Fibroblast of lung (primary cell): ENCODE results near the gene SH3GL2. TPM values are rescaled to one million over a fixed set of nuclear protein-coding genes. Genes with fewer than 3 reads are reported as not detected.

Experiments
- DNase-seq, 2 donors: peaks; one replicate each; pipeline versions ENCODE4 v3.0.0 to v3.0.0-alpha.2; 2010; ENCODE audit warnings: low read depth in 2 of 2
- H2AFZ ChIP-seq: 2 replicates; pipeline ENCODE4 v1.5.1; 2012; ENCODE audit warnings: low read length, control low read depth, inconsistent platforms
- H3K27ac ChIP-seq: 2 replicates; pipeline ENCODE4 v1.5.1; 2011; ENCODE audit warnings: low read length, control low read depth; ENCODE audit not compliant: insufficient read depth
- H3K27me3 ChIP-seq: 2 replicates; pipeline ENCODE4 v1.5.1; 2011; ENCODE audit warnings: mild to moderate bottlenecking, low read length; ENCODE audit not compliant: control insufficient read depth, insufficient read depth
- H3K36me3 ChIP-seq: 2 replicates; pipeline ENCODE4 v1.5.1; 2011; ENCODE audit warnings: low read length; ENCODE audit not compliant: control insufficient read depth, insufficient read depth
- H3K4me1 ChIP-seq: 2 replicates; pipeline ENCODE4 v1.5.1; 2011; ENCODE audit warnings: low read length; ENCODE audit not compliant: control insufficient read depth, insufficient read depth; ENCODE audit errors: extremely low read depth
- H3K4me2 ChIP-seq: 2 replicates; pipeline ENCODE4 v1.5.1; 2011; ENCODE audit warnings: low read length, control low read depth; ENCODE audit not compliant: insufficient read depth; ENCODE audit errors: extremely low read depth
- H3K4me3 ChIP-seq, 4 experiments: fragments of 200-600 bp in 1 of 4; sonication (generic) in 1 of 4; replicated peaks in 1 of 4; 2 replicates each; pipeline ENCODE4 v1.5.1; 2011 to 2016; ENCODE audit warnings: low read length in 4 of 4, low read depth in 3 of 4, mild to moderate bottlenecking in 3 of 4, control low read depth in 2 of 4, inconsistent platforms in 1 of 4, mixed read lengths in 1 of 4; ENCODE audit not compliant: insufficient read depth in 1 of 4; ENCODE audit errors: control extremely low read depth in 1 of 4
- H3K79me2 ChIP-seq: 2 replicates; pipeline ENCODE4 v1.5.1; 2012; ENCODE audit warnings: mild to moderate bottlenecking, low read length, inconsistent platforms; ENCODE audit not compliant: control insufficient read depth, insufficient read depth
- H3K9ac ChIP-seq: 2 replicates; pipeline ENCODE4 v1.5.1; 2011; ENCODE audit warnings: mild to moderate bottlenecking, low read length, control low read depth; ENCODE audit not compliant: insufficient read depth
- H3K9me3 ChIP-seq: 2 replicates; pipeline ENCODE4 v1.5.1; 2012; ENCODE audit warnings: low read depth, low read length; ENCODE audit not compliant: control insufficient read depth, insufficient read depth
- H4K20me1 ChIP-seq: 2 replicates; pipeline ENCODE4 v1.5.1; 2011; ENCODE audit warnings: low read length; ENCODE audit not compliant: control insufficient read depth, insufficient read depth; ENCODE audit errors: extremely low read depth
- CTCF ChIP-seq, 2 donors: IDR thresholded peaks in 1 of 2; conservative IDR thresholded peaks in 1 of 2; 1 replicate in 1 of 2; 2 replicates in 1 of 2; pipeline ENCODE4 v1.5.1; 2011 to 2012; ENCODE audit warnings: low read length in 2 of 2, control low read depth in 1 of 2, inconsistent platforms in 1 of 2, low read depth in 1 of 2, mild to moderate bottlenecking in 1 of 2
- EZH2 ChIP-seq: IDR thresholded peaks from 2 replicates; pipeline ENCODE4 v1.5.1; 2012; ENCODE audit warnings: low read length, control low read depth, mild to moderate bottlenecking; ENCODE audit errors: missing control alignments
- polyA minus RNA-seq: library from RNA; depleted of rRNA, polyadenylated mRNA; stranded (reverse); fragments of >200 nt; gene quantifications from 2 replicates; pipeline ENCODE4 v1.2.3, GENCODE V29; 2011; ENCODE audit warnings: low replicate concordance
- polyA plus RNA-seq, 2 donors: library from polyadenylated mRNA; depleted of rRNA in 1 of 2; stranded (reverse) in 1 of 2; unstranded in 1 of 2; fragments of >200 nt; gene quantifications; 2 replicates each; pipeline ENCODE4 v1.2.1, GENCODE V29; 2011 to 2012; ENCODE audit warnings: missing spikeins in 1 of 2
- total RNA-seq: library from RNA; depleted of rRNA; stranded (reverse); fragments of >200 nt; gene quantifications from 2 replicates; pipeline ENCODE4 v1.2.1, GENCODE V29; 2014

Gene SH3GL2
- total RNA-seq (under 0.01 and 0.17 TPM in 2 replicates), polyA plus RNA-seq (0.10 TPM in 1 of 2 replicates, not detected in the other), polyA minus RNA-seq (0.67 TPM in 1 of 2 replicates, not detected in the other)
- 0.08 TPM in 1 of 2 replicates, not detected in the other for polyA plus RNA-seq (2012)

GRCh38 chr9:17578911-17579793 lies at the start of gene SH3GL2:
TSS of gene SH3GL2 (plus strand) at chr9:17579066.
- no peak within 1 kb of the TSS for H2AFZ ChIP-seq
- H3K4me3 ChIP-seq = peak within 1 kb of the TSS; percentile 4 to 46 (median 30)
- H3K27me3 ChIP-seq = peaks cover 22% of the 10 kb centered on the region

GRCh38 chr9:17531642-17532254 lies 47.1 kb upstream of the SH3GL2 start:
- Histone ChIP-seq H3K36me3 (no peaks in the 10 kb centered on the region), H3K4me1 (no peaks in the 10 kb centered on the region), H3K27me3 (peaks cover 4% of the 10 kb centered on the region), H2AFZ (peak overlapping the region; percentile 69), H4K20me1 (no peaks in the 10 kb centered on the region), H3K4me2 (peak overlapping the region; percentile 58), H3K9ac (no peak overlapping the region), H3K4me3 (peak overlapping the region in 2 of 4 experiments; percentile 21 to 42), H3K9me3 (no peaks in the 10 kb centered on the region), H3K79me2 (no peaks in the 10 kb centered on the region), H3K27ac (no peak overlapping the region)
- peak; percentile 32 to 64 for DNase-seq
- TF ChIP-seq EZH2 (no peak), CTCF (conservative IDR thresholded peaks at IDR 0.05 in 1 of 2, IDR thresholded peaks at IDR 0.05 in 1 of 2; ENCODE audit: low read depth in 1 of 2, low read length in 2 of 2) (peak; percentile 66 to 71)

More at GRCh38 chr9:17578911-17579793, at the start of gene SH3GL2:
- H3K36me3 ChIP-seq = no peaks in the 10 kb centered on the region
- H3K79me2 ChIP-seq = no peaks in the 10 kb centered on the region
- H3K4me2 ChIP-seq = peak within 1 kb of the TSS; percentile 85
- no peaks in the 10 kb centered on the region for H4K20me1 ChIP-seq
- no peaks in the 10 kb centered on the region for H3K4me1 ChIP-seq
- H3K9ac ChIP-seq = no peak within 1 kb of the TSS
- TF ChIP-seq EZH2 (peak; percentile 60), CTCF (conservative IDR thresholded peaks at IDR 0.05 in 1 of 2, IDR thresholded peaks at IDR 0.05 in 1 of 2; ENCODE audit: low read depth in 1 of 2, low read length in 2 of 2) (no peak)
- peak; percentile 28 to 38 for DNase-seq
- no peaks in the 10 kb centered on the region for H3K9me3 ChIP-seq
- no peak within 1 kb of the TSS for H3K27ac ChIP-seq

GRCh38 chr9:17532461-17532860 lies 46.4 kb upstream of the SH3GL2 start:
- no peak for TF ChIP-seq EZH2
- no peak for DNase-seq
- H3K4me3 ChIP-seq = no peak overlapping the region
- H3K4me1 ChIP-seq = no peaks in the 10 kb centered on the region
- H3K27ac ChIP-seq = no peak overlapping the region
- H2AFZ ChIP-seq = no peak overlapping the region
- no peaks in the 10 kb centered on the region for H3K79me2 ChIP-seq
- no peak overlapping the region for H3K4me2 ChIP-seq
- no peaks in the 10 kb centered on the region for H3K36me3 ChIP-seq
- no peaks in the 10 kb centered on the region for H4K20me1 ChIP-seq
- no peak overlapping the region for H3K9ac ChIP-seq
- no peaks in the 10 kb centered on the region for H3K9me3 ChIP-seq
- peaks cover 4% of the 10 kb centered on the region for H3K27me3 ChIP-seq
